Spinal cord (tissue), 10 donors: Measurements from ENCODE around the gene SLC44A2. TPM values are rescaled to one million over a fixed set of nuclear protein-coding genes. Genes with fewer than 3 reads are reported as not detected.

Experiments used
- DNase-seq, 6 donors: peaks; one replicate each; pipeline versions ENCODE4 v3.0.0 to v3.0.0-alpha.2; 2013 to 2015; ENCODE audit warnings: low spot score in 6 of 6, low read depth in 4 of 6
- H3K27ac ChIP-seq: one replicate; pipeline ENCODE4 v1.5.1; 2013; ENCODE audit warnings: low read depth, low read length, control low read depth
- H3K27me3 ChIP-seq: one replicate; pipeline ENCODE4 v1.6.1; 2013; ENCODE audit warnings: low read length; ENCODE audit not compliant: control insufficient read depth, insufficient read depth
- H3K36me3 ChIP-seq: one replicate; pipeline ENCODE4 v1.6.1; 2013; ENCODE audit warnings: low read length; ENCODE audit not compliant: control insufficient read depth, insufficient read depth
- H3K4me1 ChIP-seq: one replicate; pipeline ENCODE4 v1.6.1; 2013; ENCODE audit warnings: low read length; ENCODE audit not compliant: control insufficient read depth, insufficient read depth
- H3K4me3 ChIP-seq: one replicate; pipeline ENCODE4 v1.5.1; 2013; ENCODE audit warnings: low read depth, low read length, control low read depth
- H3K9me3 ChIP-seq: one replicate; pipeline ENCODE4 v1.6.1; 2013; ENCODE audit warnings: low read length; ENCODE audit not compliant: control insufficient read depth, insufficient read depth
- WGBS: methylation state at CpG from one replicate; pipeline ENCODE4 v1.1.5; 2013; ENCODE audit warnings: missing lambda C conversion rate; ENCODE audit not compliant: insufficient coverage; 5-methylcytosine and 5-hydroxymethylcytosine counted together
- polyA plus RNA-seq, 2 donors: library from polyadenylated mRNA; unstranded; fragments of 120-200 nt; gene quantifications; one replicate each; pipeline ENCODE4 v1.2.1, GENCODE V29; 2013; ENCODE audit not compliant: insufficient read length in 2 of 2
- total RNA-seq, 2 donors: library from RNA; depleted of rRNA in 1 of 2; stranded (reverse); fragments of 120-200 nt in 1 of 2; fragments of >200 nt in 1 of 2; gene quantifications; one replicate each; pipeline versions ENCODE4 v1.2.3 to v1.2.4, GENCODE V29; 2013 to 2014
- donor health status: healthy.

Gene SLC44A2
- total and polyA plus RNA-seq, 4 donors, result 46.8 to 146 (median 88.2) TPM

DNA sequence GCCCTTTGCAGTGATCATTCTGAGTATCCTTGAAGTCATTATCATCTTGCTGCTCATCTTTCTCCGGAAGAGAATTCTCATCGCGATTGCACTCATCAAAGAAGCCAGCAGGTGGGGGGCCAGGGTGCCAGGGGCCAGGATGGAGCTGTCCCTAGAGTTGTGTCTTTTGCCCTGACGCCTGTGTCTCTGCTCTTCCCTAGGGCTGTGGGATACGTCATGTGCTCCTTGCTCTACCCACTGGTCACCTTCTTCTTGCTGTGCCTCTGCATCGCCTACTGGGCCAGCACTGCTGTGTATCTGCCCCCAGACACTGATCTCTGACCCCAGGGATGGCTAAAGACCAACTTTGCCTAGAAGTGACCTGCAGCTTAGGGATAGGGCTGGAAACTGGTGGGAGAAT is 9.6 kb downstream of the SLC44A2 start:
- no peaks in the 10 kb centered on the region for H3K9me3 ChIP-seq
- H3K27ac ChIP-seq, result no peak overlapping the region
- H3K4me1 ChIP-seq, result no peaks in the 10 kb centered on the region
- no peak for DNase-seq
- H3K27me3 ChIP-seq, result no peaks in the 10 kb centered on the region
- no peak overlapping the region for H3K4me3 ChIP-seq
- 97% methylated on average over 6 of the region's 6 CpGs for WGBS
- peaks cover 86% of the 10 kb centered on the region for H3K36me3 ChIP-seq

DNA sequence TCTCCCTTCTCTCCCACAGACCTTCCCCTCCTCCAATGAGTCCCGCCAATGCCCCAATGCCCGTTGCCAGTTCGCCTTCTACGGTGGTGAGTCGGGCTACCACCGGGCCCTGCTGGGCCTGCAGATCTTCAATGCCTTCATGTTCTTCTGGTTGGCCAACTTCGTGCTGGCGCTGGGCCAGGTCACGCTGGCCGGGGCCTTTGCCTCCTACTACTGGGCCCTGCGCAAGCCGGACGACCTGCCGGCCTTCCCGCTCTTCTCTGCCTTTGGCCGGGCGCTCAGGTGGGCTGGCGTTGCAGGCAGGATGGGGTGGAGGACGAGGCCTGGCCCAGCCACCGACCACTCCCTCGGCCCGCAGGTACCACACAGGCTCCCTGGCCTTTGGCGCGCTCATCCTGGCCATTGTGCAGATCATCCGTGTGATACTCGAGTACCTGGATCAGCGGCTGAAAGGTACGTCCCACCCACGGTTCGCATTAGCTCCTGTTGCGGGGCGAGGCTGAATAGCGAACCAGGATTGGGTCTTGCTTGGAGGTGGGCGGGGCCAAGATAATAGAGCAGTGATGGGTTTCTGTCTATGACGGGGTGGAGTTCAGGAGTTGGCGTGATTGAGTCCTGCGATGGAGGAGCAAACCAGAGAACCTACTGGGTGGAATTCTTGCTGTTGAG is 11.1 kb downstream of the SLC44A2 start:
- peaks cover 86% of the 10 kb centered on the region for H3K36me3 ChIP-seq
- 95% methylated on average over 37 of the region's 37 CpGs for WGBS
- H3K4me3 ChIP-seq, result no peak overlapping the region
- H3K27ac ChIP-seq, result no peak overlapping the region
- no peak for DNase-seq
- no peaks in the 10 kb centered on the region for H3K4me1 ChIP-seq
- H3K27me3 ChIP-seq, result no peaks in the 10 kb centered on the region
- no peaks in the 10 kb centered on the region for H3K9me3 ChIP-seq

DNA sequence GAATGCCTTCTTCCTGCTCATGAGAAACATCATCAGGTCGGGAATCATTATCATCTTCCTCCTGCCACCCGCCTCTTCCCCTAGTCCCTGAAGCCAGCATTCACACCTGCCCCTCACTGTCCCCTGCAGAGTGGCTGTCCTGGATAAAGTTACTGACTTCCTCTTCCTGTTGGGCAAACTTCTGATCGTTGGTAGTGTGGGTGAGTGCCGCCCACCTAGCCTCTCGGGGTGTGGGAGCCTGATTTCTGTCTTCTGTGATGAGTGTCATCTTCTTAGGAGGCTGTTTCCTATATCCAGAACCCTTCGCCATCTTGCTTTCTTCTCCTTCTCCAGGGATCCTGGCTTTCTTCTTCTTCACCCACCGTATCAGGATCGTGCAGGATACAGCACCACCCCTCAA is 12.5 kb downstream of the SLC44A2 start:
- Histone ChIP-seq H3K27me3 (no peaks in the 10 kb centered on the region), H3K4me1 (peaks cover 11% of the 10 kb centered on the region), H3K9me3 (no peaks in the 10 kb centered on the region), H3K4me3 (no peak overlapping the region), H3K27ac (no peak overlapping the region), H3K36me3 (peaks cover 86% of the 10 kb centered on the region)
- no peak for DNase-seq
- 100% methylated on average over 2 of the region's 8 CpGs for WGBS

DNA sequence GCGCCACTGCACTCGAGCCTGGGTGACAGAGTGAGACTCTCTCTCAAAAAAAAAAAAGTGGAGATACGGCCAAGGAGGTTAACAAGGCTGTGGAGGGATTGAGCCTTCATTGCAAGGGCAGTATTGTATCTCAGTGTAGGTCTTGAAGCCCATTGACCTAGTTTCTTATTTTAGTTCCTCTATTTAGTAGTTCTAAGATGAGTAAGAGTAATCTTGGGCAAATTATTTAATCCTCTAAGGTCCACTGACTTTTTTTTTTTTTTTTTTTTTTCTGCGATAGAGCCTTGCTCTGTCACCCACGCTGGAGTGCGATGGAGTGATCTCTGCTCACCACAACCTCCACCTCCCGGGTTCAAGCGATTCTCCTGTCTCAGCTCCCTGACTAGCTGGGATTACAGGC is 14.5 kb downstream of the SLC44A2 start:
- H3K4me3 ChIP-seq, result no peak overlapping the region
- DNase-seq, result no peak
- H3K27ac ChIP-seq, result no peak overlapping the region
- H3K36me3 ChIP-seq, result peaks cover 87% of the 10 kb centered on the region
- no peaks in the 10 kb centered on the region for H3K9me3 ChIP-seq
- 88% methylated on average over 4 of the region's 8 CpGs for WGBS
- H3K27me3 ChIP-seq, result no peaks in the 10 kb centered on the region
- H3K4me1 ChIP-seq, result peaks cover 30% of the 10 kb centered on the region

DNA sequence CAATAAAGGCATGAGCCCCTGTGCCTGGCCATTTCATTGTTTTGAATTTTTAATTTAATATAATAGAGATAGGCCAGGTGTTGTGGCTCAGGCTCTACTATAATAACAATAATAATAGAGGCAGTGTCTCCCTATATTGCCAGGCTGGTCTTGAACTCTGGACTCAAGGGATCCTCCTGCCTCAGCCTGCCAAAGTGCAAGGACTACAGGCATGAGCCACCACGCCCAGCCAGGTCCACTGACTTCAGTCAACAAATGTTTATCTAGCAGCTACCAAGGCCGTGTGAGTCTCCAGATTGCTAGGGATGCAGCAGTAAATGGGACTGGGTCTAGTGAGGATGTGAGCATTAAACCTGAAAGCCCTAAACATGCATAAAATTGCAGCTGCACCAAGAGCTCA is 15.0 kb downstream of the SLC44A2 start:
- Histone ChIP-seq H3K27me3 (no peaks in the 10 kb centered on the region), H3K4me3 (no peak overlapping the region), H3K36me3 (peaks cover 81% of the 10 kb centered on the region), H3K27ac (no peak overlapping the region), H3K9me3 (no peaks in the 10 kb centered on the region), H3K4me1 (peaks cover 36% of the 10 kb centered on the region)
- no peak for DNase-seq
- WGBS, result 67% methylated on average over 2 of the region's 2 CpGs

DNA sequence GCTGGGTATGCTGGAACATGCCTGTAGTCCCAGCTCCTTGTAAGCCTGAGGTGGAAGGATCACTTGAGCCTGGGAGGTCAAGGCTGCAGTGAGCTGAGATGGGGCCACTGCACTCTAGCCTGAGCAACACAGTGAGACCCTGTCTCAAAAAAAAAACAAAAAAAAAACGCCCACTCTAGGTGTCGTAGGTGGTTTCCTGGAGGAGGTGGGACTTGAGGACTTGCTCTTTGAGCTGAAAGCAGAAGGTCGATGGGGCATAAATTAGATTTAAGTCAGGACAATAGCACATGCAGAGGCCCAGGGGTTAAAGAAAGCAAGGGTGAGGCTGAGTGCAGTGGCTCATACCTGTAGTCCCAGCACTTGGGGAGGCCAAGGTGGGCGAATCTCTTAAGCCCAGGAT is 15.9 kb downstream of the SLC44A2 start:
- no peaks in the 10 kb centered on the region for H3K9me3 ChIP-seq
- DNase-seq, result no peak
- peaks cover 37% of the 10 kb centered on the region for H3K4me1 ChIP-seq
- H3K27me3 ChIP-seq, result no peaks in the 10 kb centered on the region
- peaks cover 76% of the 10 kb centered on the region for H3K36me3 ChIP-seq
- H3K27ac ChIP-seq, result no peak overlapping the region
- WGBS, result 95% methylated on average over 4 of the region's 4 CpGs
- H3K4me3 ChIP-seq, result no peak overlapping the region

DNA sequence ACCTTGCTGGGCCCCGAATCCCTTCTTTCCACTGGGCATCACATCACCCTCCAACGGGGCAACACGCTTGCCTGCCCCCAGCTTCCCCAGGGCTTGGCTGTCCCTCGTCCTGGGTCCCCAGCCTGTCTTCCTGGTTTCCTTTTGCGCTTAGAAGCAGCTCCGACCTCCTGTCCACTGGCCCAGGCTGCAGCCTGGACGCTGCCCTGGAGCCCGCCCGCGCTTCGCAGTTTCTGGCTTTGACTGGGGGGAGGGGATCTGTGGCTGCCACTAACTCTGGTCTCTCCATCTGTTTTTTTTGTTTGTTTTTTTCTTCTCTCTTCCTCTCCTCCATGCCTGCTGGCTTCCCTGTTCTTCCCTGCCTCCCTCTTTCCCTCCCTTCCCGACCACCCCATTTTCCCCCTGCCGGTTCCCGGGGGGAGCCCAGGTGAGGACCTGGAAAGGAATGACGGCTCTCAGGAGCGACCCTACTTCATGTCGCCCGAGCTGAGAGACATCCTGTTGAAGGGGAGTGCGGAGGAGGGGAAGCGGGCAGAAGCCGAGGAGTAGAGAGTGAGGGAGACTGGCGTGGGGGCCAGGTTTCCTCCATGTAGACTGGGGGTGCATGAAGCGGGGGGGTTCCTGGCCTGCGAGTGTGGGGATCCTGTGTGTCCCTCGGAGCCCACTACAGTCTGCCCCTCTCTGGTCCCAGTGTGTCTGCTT is 17.3 kb downstream of the SLC44A2 start:
- Histone ChIP-seq H3K27ac (peak overlapping the region; percentile 92), H3K27me3 (no peaks in the 10 kb centered on the region), H3K4me1 (peaks cover 37% of the 10 kb centered on the region), H3K36me3 (peaks cover 62% of the 10 kb centered on the region), H3K9me3 (no peaks in the 10 kb centered on the region), H3K4me3 (no peak overlapping the region)
- no peak for DNase-seq
- 74% methylated on average over 19 of the region's 25 CpGs for WGBS

DNA sequence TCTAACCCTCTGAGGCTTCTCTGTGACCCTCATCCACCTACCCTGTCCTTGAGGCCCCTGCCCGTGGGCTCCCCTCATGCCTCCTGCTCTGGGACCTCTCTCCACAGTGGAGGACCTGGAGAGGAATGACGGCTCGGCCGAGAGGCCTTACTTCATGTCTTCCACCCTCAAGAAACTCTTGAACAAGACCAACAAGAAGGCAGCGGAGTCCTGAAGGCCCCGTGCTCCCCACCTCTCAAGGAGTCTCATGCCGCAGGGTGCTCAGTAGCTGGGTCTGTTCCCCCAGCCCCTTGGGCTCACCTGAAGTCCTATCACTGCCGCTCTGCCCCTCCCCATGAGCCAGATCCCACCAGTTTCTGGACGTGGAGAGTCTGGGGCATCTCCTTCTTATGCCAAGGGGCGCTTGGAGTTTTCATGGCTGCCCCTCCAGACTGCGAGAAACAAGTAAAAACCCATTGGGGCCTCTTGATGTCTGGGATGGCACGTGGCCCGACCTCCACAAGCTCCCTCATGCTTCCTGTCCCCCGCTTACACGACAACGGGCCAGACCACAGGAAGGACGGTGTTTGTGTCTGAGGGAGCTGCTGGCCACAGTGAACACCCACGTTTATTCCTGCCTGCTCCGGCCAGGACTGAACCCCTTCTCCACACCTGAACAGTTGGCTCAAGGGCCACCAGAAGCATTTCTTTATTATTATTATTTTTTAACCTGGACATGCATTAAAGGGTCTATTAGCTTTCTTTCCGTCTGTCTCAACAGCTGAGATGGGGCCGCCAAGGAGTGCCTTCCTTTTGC is 18.0 kb downstream of the SLC44A2 start:
- DNase-seq, result no peak
- Histone ChIP-seq H3K36me3 (peaks cover 55% of the 10 kb centered on the region), H3K4me1 (peaks cover 37% of the 10 kb centered on the region), H3K27me3 (no peaks in the 10 kb centered on the region), H3K27ac (peak overlapping the region; percentile 92), H3K9me3 (no peaks in the 10 kb centered on the region), H3K4me3 (no peak overlapping the region)
- WGBS, result 69% methylated on average over 19 of the region's 21 CpGs

DNA sequence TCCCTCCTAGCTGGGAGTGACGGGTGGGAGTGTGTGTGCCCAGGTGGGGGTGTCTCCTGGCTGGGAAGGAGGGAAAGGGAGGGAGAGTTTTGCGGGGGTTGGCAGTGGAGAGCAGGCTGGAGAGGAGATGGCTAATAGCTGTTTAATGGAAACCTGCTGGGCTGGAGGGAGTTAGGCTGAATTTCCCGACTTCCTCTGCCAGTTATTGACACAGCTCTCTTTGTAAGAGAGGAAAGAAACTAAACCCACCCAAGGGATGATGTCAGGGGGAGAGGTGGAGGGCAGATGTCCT is 18.6 kb downstream of the SLC44A2 start:
- DNase-seq, result peak in 1 of 6 donors; percentile 56
- no peak overlapping the region for H3K4me3 ChIP-seq
- no peaks in the 10 kb centered on the region for H3K9me3 ChIP-seq
- 20% methylated on average over 1 of the region's 3 CpGs for WGBS
- H3K4me1 ChIP-seq, result peaks cover 37% of the 10 kb centered on the region
- H3K27me3 ChIP-seq, result no peaks in the 10 kb centered on the region
- H3K27ac ChIP-seq, result peak overlapping the region; percentile 92
- H3K36me3 ChIP-seq, result peaks cover 53% of the 10 kb centered on the region
